NCI-H82 (cell line): Measurements from ENCODE around the gene PLCL1.

Experiments used
- DNase-seq: peaks from one replicate; lab custom pipeline; 2025; lab: John Stamatoyannopoulos, UW

Gene PLCL1

GRCh38 chr2:197804049-197804757 is at the start of gene PLCL1:
TSS of gene PLCL1 (plus strand) at chr2:197804593.
- DNase-seq = peak; percentile 96

GRCh38 chr2:197759013-197759412 is 45.4 kb upstream of the PLCL1 start:
- no peak for DNase-seq

- DNase-seq = no peak
Observed at GRCh38 chr2:197759625-197760292, 44.6 kb upstream of the PLCL1 start.

- no peak for DNase-seq
Observed at GRCh38 chr2:197760293-197760657, 44.1 kb upstream of the PLCL1 start.

DNA sequence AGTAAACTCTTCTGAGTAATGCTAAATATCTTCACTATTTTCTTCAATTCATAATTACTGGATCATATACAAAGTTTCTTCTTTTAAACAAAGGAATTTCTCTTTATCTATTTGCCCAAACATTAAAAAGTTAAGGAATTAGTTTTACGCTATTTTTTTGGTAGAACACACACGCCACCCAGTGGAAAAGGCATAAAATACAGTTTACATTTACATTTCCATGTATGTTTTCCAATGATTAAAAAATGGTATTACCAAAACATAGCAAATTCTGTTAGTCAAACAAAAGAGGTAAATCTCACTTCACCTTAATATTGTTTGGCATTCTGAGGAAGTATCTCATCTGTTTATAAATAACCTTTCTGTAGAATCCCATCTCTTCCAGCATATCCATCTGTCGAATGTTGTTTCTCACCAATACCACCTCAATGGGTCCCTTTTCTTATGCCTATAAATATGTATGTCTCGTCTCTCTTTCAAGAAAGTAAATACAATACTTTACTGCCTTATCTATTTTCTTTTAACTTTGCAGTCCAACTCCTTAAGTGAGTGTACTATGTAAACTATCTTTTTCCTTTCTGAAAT is 26.5 kb upstream of the PLCL1 start:
- peak; percentile 35 for DNase-seq

- no peak for DNase-seq
Observed at GRCh38 chr2:197779261-197779660, 25.1 kb upstream of the PLCL1 start.

DNA sequence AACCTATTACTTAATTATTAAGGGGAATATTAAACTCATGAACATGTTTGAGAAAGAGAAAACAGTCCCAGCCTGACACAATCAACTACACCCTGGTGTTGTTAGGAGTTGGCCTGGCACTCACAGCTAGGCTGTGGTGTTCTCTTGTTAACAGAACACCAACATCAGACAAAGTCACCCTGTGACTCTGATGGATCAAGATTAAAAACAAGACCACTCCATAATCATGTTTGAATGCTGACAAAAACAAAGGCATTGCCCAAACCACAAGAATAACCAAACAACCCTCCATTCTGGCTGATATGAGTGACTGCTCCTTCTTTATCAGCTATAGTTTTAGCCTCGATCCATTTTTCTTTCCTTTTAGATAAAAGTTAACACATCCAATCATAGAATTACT is 22.3 kb upstream of the PLCL1 start:
- no peak for DNase-seq

DNA sequence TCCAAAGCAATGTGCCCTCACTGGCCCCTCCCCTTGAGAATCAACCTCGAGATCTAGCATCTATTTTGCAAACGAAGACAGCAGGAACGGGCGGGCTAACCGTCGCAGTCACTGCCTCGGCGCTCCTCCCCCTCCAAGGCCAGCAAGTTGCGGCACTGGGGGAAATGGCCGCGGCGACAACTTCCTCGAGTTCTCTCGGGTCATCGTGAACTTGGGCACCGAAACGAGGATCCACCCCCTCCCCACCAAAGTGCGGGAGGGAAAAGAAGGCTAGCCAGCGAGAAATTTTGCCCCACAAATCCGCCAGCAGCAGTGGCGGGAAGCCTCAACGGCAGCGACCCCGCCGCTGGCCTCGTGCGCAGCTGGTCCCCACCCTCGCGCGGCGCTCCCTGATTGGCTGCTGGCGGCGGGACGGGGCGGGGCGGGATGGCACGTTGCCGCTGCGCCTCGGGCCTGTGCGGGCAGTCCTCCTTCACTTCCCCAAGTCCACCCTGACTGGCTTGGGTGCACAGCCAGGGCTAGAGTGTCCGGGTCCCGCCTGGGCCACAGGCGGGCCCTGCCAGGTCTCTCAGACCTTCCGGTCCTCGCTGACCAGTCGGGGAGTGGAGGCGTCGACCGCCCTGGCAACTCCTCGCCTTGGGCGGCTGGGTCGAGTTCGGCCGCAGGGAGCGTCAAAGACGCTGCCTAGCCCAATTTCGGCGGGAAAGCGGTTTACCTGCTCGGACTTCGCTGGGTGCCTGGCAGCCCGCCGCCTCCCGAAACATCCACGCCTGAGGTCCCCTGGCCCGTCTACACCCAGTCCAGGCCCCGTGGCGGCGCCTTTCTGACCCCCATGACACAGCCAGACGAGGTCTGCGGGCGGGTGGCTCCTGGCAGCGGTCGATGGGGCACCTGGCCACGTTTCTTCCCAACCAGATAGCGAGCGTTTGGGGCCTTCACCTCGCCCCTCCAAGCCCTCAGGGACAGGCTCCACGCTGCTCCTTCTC is 19.1 kb upstream of the PLCL1 start, which contains the start of gene BOLL:
BOLL (minus strand) TSS at position 364 of the 986 bp plus-strand sequence. CDS start 3,469 bp downstream, outside the sequence.
- DNase-seq = no peak

- no peak for DNase-seq
Observed at GRCh38 chr2:197786010-197786877, 18.1 kb upstream of the PLCL1 start.

DNA sequence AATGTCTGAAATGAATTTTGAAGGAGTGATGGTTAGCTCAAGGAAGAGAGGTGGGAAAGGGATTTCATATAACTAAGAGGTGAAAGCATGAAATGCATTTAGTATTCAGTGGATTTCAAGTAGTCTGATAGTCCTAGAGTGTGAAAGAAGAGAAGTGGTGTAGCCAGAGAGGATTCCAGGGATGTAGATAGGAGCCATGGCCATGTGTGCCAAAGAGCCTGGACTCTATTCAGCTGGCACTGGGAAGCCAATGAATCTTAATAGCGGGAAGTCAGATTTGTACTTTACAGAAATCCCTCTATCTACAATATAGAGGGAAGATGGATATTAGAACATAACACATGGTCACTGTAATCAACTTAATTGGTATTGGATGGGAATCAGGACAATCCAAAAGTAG is 10.9 kb upstream of the PLCL1 start:
- no peak for DNase-seq

DNA sequence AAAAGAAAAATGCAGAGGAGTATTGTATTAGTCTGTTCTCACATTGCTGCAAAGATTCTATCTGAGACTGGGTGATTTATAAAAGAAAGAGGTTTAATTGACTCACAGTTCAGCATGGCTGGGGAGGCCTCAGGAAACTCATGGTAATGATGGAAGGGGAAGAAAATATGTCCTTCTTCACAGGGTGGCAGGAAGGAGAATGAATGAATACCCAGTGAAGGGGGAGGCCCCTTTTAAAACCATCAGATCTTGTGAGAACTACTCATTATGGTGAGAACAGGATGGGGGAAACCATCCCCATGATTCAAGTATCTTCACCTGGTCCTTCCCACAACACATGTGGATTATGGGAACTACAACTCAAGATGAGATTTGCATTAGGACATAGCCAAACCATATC is 9.1 kb upstream of the PLCL1 start:
- DNase-seq = no peak

GRCh38 chr2:197798187-197798586 is 6.2 kb upstream of the PLCL1 start:
- peak; percentile 73 for DNase-seq

- DNase-seq = peak; percentile 49
Observed at GRCh38 chr2:197799068-197799467, 5.3 kb upstream of the PLCL1 start.

DNA sequence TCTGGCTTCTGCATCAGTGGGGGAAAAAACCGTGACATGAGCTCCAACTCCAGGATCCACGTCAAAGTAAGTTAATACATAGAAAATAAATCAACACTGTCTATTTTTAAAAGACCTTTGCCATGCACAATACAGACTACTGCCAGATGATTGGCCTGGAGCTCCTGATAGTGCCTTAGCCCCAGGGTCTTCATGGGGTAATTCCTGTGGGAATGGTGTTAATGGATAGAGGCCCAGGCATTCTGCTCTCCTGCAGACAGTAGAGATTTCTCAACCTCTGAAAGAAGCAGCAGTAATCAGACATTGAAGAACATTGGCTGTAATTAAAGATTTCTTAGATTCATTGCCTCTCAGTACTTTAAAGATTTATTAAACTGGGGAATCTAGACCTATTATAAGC is 4.3 kb upstream of the PLCL1 start:
- no peak for DNase-seq

DNA sequence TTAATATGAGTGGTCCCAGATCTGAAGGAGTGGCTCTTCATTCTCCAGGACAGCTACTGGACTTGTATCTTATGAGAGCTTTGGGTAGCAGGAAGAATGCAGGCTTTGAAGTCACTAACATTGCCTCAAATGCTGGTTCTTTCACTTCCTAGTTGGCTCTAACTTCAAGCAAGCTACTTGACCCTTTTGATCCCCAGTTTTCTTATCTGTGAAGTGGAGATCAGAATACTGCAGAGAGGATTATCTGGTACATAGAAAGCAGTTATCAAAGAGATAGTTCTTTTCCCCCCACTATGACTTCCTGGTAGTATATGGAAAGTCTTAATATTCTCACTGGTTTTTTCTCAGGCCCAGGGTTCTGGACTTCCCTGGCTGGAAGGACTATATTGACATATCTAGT is 3.4 kb upstream of the PLCL1 start:
- DNase-seq = no peak

DNA sequence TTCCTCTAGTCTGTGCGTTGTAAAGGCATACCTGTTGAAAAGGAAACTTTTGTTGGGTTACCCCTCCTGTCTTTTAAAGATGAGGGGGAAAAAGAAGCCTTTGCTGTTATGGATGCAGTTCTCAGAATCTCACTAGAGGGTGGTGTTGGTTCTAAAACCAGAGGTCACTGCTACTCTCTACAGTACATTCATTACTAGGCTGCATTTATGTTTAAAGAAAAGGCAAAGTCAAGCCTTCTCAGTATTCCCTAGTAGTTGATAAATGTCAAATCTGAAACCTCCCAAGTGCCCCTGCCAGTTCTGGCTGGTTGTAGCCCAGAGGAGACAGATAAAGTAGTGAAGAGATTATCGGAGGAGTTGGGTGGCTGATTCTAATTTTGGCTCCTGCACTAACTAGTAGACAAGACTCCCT is 1.4 kb upstream of the PLCL1 start:
- peak; percentile 69 for DNase-seq

- DNase-seq = peak; percentile 29
Observed at GRCh38 chr2:197804758-197805714, 643 bp downstream of the PLCL1 start.

GRCh38 chr2:197805715-197806633 is 1.6 kb downstream of the PLCL1 start:
- peak; percentile 20 for DNase-seq

DNA sequence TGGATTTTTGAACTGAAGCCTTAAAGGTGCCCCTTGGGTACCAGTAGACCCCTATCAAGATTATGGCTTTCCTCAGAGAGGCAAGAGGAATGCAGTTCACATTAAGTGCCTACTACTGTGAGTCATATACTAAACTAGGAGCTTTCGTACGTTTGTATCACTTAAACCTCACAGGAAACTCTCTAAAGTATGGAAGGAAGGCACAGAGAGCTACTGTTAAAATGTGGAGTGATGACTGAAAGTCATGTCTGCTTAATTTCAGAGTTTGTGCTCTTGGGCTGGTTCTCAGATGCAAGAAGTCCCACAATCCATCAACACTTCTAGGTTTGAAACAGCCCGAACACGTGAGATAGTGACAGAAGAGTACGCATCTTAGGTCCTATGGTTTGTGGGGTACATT is 4.7 kb downstream of the PLCL1 start:
- no peak for DNase-seq
